BLaER1 (cell line): Measurements from ENCODE around the gene TNFRSF13B.
A peak's percentile ranks its signal among the peaks of the same experiment; 100 is the strongest.

Experiments used
- H3K27ac ChIP-seq: shearing (Covaris generic); formaldehyde crosslinking; 2 replicates; pipeline ENCODE4 v1.8.1; 2022
- H3K27me3 ChIP-seq: shearing (Covaris generic); formaldehyde crosslinking; 2 replicates; pipeline ENCODE4 v1.8.1; 2022
- H3K36me3 ChIP-seq: shearing (Covaris generic); formaldehyde crosslinking; 2 replicates; pipeline ENCODE4 v1.8.1; 2022
- H3K4me1 ChIP-seq: shearing (Covaris generic); formaldehyde crosslinking; 2 replicates; pipeline ENCODE4 v1.8.1; 2022
- H3K4me2 ChIP-seq: shearing (Covaris generic); formaldehyde crosslinking; 2 replicates; pipeline ENCODE4 v1.8.1; 2022
- H3K4me3 ChIP-seq: shearing (Covaris generic); formaldehyde crosslinking; 2 replicates; pipeline ENCODE4 v1.8.1; 2022
- H3K9ac ChIP-seq: shearing (Covaris generic); formaldehyde crosslinking; 2 replicates; pipeline ENCODE4 v1.8.1; 2022
- H3K9me3 ChIP-seq: shearing (Covaris generic); formaldehyde crosslinking; 2 replicates; pipeline ENCODE4 v1.8.1; 2022
- H4K20me1 ChIP-seq: shearing (Covaris generic); formaldehyde crosslinking; 2 replicates; pipeline ENCODE4 v1.8.1; 2022
- Cebpa-rat ChIP-seq: shearing (Covaris generic); IDR thresholded peaks from 2 replicates; pipeline ENCODE4 v1.8.1; 2022

TNFRSF13B gene

GRCh38 chr17:16994631-16995030, 22.7 kb upstream of the TNFRSF13B start:
- H3K27ac ChIP-seq: no peak overlapping the region
- peaks cover 35% of the 10 kb centered on the region for H3K4me1 ChIP-seq
- TF ChIP-seq Cebpa-rat: no peak
- H3K9me3 ChIP-seq: no peaks in the 10 kb centered on the region
- H3K9ac ChIP-seq: no peak overlapping the region
- H3K4me3 ChIP-seq: no peak overlapping the region
- no peak overlapping the region for H3K4me2 ChIP-seq
- H4K20me1 ChIP-seq: no peaks in the 10 kb centered on the region
- H3K27me3 ChIP-seq: no peaks in the 10 kb centered on the region
- H3K36me3 ChIP-seq: no peaks in the 10 kb centered on the region

- Histone ChIP-seq H3K9ac (no peak overlapping the region), H3K4me1 (peaks cover 54% of the 10 kb centered on the region), H3K27me3 (no peaks in the 10 kb centered on the region), H4K20me1 (no peaks in the 10 kb centered on the region), H3K4me3 (no peak overlapping the region), H3K27ac (no peak overlapping the region), H3K9me3 (no peaks in the 10 kb centered on the region), H3K36me3 (no peaks in the 10 kb centered on the region), H3K4me2 (peak overlapping the region; percentile 90)
- TF ChIP-seq Cebpa-rat: no peak
Observed at GRCh38 chr17:16991349-16992009, 19.6 kb upstream of the TNFRSF13B start.

- Histone ChIP-seq H3K9ac (no peak overlapping the region), H3K4me3 (no peak overlapping the region), H3K27ac (peak overlapping the region; percentile 69), H3K4me1 (peaks cover 67% of the 10 kb centered on the region), H3K9me3 (no peaks in the 10 kb centered on the region), H3K4me2 (peak overlapping the region; percentile 90), H3K36me3 (no peaks in the 10 kb centered on the region), H4K20me1 (no peaks in the 10 kb centered on the region), H3K27me3 (no peaks in the 10 kb centered on the region)
- no peak for TF ChIP-seq Cebpa-rat
Observed at GRCh38 chr17:16989953-16990860, 18.3 kb upstream of the TNFRSF13B start.

GRCh38 chr17:16989230-16989952, 17.5 kb upstream of the TNFRSF13B start:
- H3K27ac ChIP-seq: peak overlapping the region; percentile 69
- peak overlapping the region; percentile 90 for H3K4me2 ChIP-seq
- no peak overlapping the region for H3K4me3 ChIP-seq

GRCh38 chr17:16988749-16989229, 16.9 kb upstream of the TNFRSF13B start:
- Histone ChIP-seq H3K36me3 (no peaks in the 10 kb centered on the region), H3K27ac (peak overlapping the region; percentile 69), H3K4me3 (peak overlapping the region; percentile 42), H4K20me1 (no peaks in the 10 kb centered on the region), H3K9ac (peak overlapping the region; percentile 65), H3K9me3 (no peaks in the 10 kb centered on the region), H3K4me2 (peak overlapping the region; percentile 90), H3K4me1 (peaks cover 76% of the 10 kb centered on the region), H3K27me3 (no peaks in the 10 kb centered on the region)
- no peak for TF ChIP-seq Cebpa-rat

More at GRCh38 chr17:16989230-16989952, 17.5 kb upstream of the TNFRSF13B start:
- H3K9ac ChIP-seq: peak overlapping the region; percentile 65; the same call in 1 of the 2 replicates
- TF ChIP-seq Cebpa-rat: no peak
- H3K36me3 ChIP-seq: no peaks in the 10 kb centered on the region
- H3K9me3 ChIP-seq: no peaks in the 10 kb centered on the region
- H4K20me1 ChIP-seq: no peaks in the 10 kb centered on the region
- H3K27me3 ChIP-seq: no peaks in the 10 kb centered on the region
- H3K4me1 ChIP-seq: peaks cover 75% of the 10 kb centered on the region

GRCh38 chr17:16987830-16988601, 16.1 kb upstream of the TNFRSF13B start:
- Histone ChIP-seq H3K4me1 (peaks cover 84% of the 10 kb centered on the region), H4K20me1 (no peaks in the 10 kb centered on the region), H3K36me3 (no peaks in the 10 kb centered on the region), H3K27me3 (no peaks in the 10 kb centered on the region), H3K9ac (peak overlapping the region; percentile 65; the same call in 1 of the 2 replicates), H3K4me3 (peak overlapping the region; percentile 42), H3K27ac (peak overlapping the region; percentile 69), H3K9me3 (no peaks in the 10 kb centered on the region), H3K4me2 (peak overlapping the region; percentile 90)
- no peak for TF ChIP-seq Cebpa-rat

- Histone ChIP-seq H3K9me3 (no peaks in the 10 kb centered on the region), H3K4me2 (peak overlapping the region; percentile 90), H3K4me3 (no peak overlapping the region), H4K20me1 (no peaks in the 10 kb centered on the region), H3K4me1 (peaks cover 92% of the 10 kb centered on the region), H3K27me3 (no peaks in the 10 kb centered on the region), H3K9ac (peak overlapping the region; percentile 39; the same call in 1 of the 2 replicates), H3K36me3 (no peaks in the 10 kb centered on the region), H3K27ac (peak overlapping the region; percentile 69)
- no peak for TF ChIP-seq Cebpa-rat
Observed at GRCh38 chr17:16987066-16987829, 15.3 kb upstream of the TNFRSF13B start.

GRCh38 chr17:16986391-16986790, 14.5 kb upstream of the TNFRSF13B start:
- Histone ChIP-seq H3K4me3 (no peak overlapping the region), H3K9me3 (no peaks in the 10 kb centered on the region), H4K20me1 (no peaks in the 10 kb centered on the region), H3K9ac (no peak overlapping the region), H3K4me1 (peaks cover 95% of the 10 kb centered on the region), H3K27ac (peak overlapping the region; percentile 69), H3K4me2 (peak overlapping the region; percentile 90), H3K36me3 (no peaks in the 10 kb centered on the region), H3K27me3 (no peaks in the 10 kb centered on the region)
- no peak for TF ChIP-seq Cebpa-rat
